Smooth muscle cell (in vitro differentiated cells): ENCODE results near the gene THOP1. TPM values are rescaled to one million over a fixed set of nuclear protein-coding genes. Genes with fewer than 3 reads are reported as not detected.

Source experiments
- DNase-seq: peaks from one replicate; lab custom pipeline; 2025; ENCODE audit not compliant: unreplicated experiment; lab: John Stamatoyannopoulos, UW
- H2AFZ ChIP-seq: fragments of 200-600 bp; sonication (generic); 2 replicates; pipeline ENCODE4 v1.6.0; 2016; ENCODE audit warnings: antibody characterized with exemption, low read depth, mild to moderate bottlenecking
- H3F3A ChIP-seq: fragments of 200-600 bp; sonication (generic); 2 replicates; pipeline ENCODE4 v1.6.0; 2017; ENCODE audit warnings: antibody characterized with exemption, low read depth
- H3K27ac ChIP-seq: fragments of 200-600 bp; sonication (generic); 2 replicates; pipeline ENCODE4 v1.5.1; 2016; ENCODE audit warnings: low read depth, mild to moderate bottlenecking
- H3K27me3 ChIP-seq: fragments of 200-600 bp; sonication (generic); 2 replicates; pipeline ENCODE4 v1.6.1; 2016; ENCODE audit warnings: low read depth, mild to moderate bottlenecking
- H3K36me3 ChIP-seq: fragments of 200-600 bp; sonication (generic); 2 replicates; pipeline ENCODE4 v1.5.1; 2016; ENCODE audit warnings: low read depth
- H3K4me1 ChIP-seq: fragments of 200-600 bp; sonication (generic); 2 replicates; pipeline ENCODE4 v1.5.1; 2016; ENCODE audit warnings: low read depth
- H3K4me2 ChIP-seq: fragments of 200-600 bp; sonication (generic); 2 replicates; pipeline ENCODE4 v1.6.0; 2016; ENCODE audit warnings: mild to moderate bottlenecking
- H3K4me3 ChIP-seq: fragments of 200-600 bp; sonication (generic); 2 replicates; pipeline ENCODE4 v1.5.1; 2016; ENCODE audit warnings: mild to moderate bottlenecking
- H3K79me2 ChIP-seq: fragments of 200-600 bp; sonication (generic); 2 replicates; pipeline ENCODE4 v1.6.0; 2016; ENCODE audit warnings: low read depth, mild to moderate bottlenecking
- H3K9ac ChIP-seq: fragments of 200-600 bp; sonication (generic); 2 replicates; pipeline ENCODE4 v1.6.0; 2016; ENCODE audit warnings: low read depth
- H3K9me3 ChIP-seq: fragments of 200-600 bp; sonication (generic); replicated peaks from 2 replicates; pipeline ENCODE4 v1.5.1; 2016; ENCODE audit warnings: low read depth
- H4K20me1 ChIP-seq: fragments of 200-600 bp; sonication (generic); 2 replicates; pipeline ENCODE4 v1.6.0; 2016; ENCODE audit warnings: low read depth
- WGBS: methylation state at CpG from one replicate; pipeline ENCODE4 v1.1.7; 2016; ENCODE audit warnings: low lambda C conversion rate; 5-methylcytosine and 5-hydroxymethylcytosine counted together
- polyA plus RNA-seq: library from polyadenylated mRNA; unstranded; fragments of >200 nt; fragmentation: Nextera tagmentation; extraction: Ambion mirVana; gene quantifications from 2 replicates; pipeline ENCODE4 v1.2.1, GENCODE V29; 2016
- total RNA-seq: library from RNA; depleted of rRNA; stranded (reverse); fragments of >200 nt; gene quantifications from 2 replicates; pipeline ENCODE4 v1.2.3, GENCODE V29; 2014
- TF ChIP-seq, protein P1 (sequence below): fragments of 200-600 bp; sonication (generic); IDR thresholded peaks from 2 replicates; pipeline ENCODE4 v1.5.1; 2017; ENCODE audit warnings: borderline replicate concordance, mild to moderate bottlenecking, antibody characterized with exemption; ENCODE audit not compliant: insufficient read depth, poor library complexity, severe bottlenecking

THOP1 gene
- total and polyA plus RNA-seq, 2 experiments from 2014 or later = 40.5 to 65.6 TPM

DNA sequence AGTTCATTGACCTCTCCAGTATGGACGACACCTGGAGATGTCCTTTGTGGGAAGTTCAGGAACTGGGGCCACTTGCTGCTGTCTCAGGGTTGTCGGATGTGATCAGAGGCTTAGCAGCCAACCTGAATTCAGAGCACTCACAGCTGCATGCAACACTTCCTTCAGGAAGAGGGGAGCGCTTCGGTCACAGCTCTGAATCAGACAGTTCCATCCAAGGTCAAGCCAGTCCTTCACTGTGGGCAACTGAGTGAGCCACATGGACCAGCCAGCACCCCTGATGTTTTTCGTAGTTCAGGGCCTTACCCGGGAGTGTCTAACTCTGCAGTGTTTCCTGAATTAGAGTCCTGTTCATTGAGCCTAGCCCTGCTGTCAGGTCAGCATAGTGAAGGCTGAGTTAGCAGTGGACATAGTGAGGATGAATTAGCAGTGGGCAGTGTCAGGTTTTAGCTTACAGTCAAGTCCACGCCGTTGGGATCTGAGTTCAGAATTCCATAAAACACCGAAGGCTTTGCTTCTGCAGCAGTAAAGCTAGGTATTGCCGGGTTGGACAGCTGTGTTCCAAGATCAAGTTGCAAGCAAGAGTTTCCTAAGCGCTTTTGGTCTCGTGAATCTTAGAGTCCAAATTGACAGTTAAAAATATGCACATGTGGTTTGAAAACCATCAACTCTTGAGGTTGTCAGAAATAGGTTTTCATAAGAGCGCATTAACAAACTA lies 61.0 kb downstream of the THOP1 start:
- H3F3A ChIP-seq = peaks cover under 1% of the 10 kb centered on the region
- H3K27ac ChIP-seq = no peak overlapping the region
- peaks cover 18% of the 10 kb centered on the region for H3K36me3 ChIP-seq
- no peaks in the 10 kb centered on the region for H3K27me3 ChIP-seq
- H4K20me1 ChIP-seq = peaks cover 6% of the 10 kb centered on the region
- no peak overlapping the region for H3K4me3 ChIP-seq
- TF ChIP-seq, protein P1, sequence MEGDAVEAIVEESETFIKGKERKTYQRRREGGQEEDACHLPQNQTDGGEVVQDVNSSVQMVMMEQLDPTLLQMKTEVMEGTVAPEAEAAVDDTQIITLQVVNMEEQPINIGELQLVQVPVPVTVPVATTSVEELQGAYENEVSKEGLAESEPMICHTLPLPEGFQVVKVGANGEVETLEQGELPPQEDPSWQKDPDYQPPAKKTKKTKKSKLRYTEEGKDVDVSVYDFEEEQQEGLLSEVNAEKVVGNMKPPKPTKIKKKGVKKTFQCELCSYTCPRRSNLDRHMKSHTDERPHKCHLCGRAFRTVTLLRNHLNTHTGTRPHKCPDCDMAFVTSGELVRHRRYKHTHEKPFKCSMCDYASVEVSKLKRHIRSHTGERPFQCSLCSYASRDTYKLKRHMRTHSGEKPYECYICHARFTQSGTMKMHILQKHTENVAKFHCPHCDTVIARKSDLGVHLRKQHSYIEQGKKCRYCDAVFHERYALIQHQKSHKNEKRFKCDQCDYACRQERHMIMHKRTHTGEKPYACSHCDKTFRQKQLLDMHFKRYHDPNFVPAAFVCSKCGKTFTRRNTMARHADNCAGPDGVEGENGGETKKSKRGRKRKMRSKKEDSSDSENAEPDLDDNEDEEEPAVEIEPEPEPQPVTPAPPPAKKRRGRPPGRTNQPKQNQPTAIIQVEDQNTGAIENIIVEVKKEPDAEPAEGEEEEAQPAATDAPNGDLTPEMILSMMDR = no peak
- 98% methylated on average over 13 of the region's 13 CpGs for WGBS
- no peak overlapping the region for H3K9ac ChIP-seq
- DNase-seq = no peak
- no peak overlapping the region for H3K4me2 ChIP-seq
- H2AFZ ChIP-seq = no peak overlapping the region
- H3K4me1 ChIP-seq = peaks cover 7% of the 10 kb centered on the region
- H3K79me2 ChIP-seq = peaks cover 71% of the 10 kb centered on the region
- H3K9me3 ChIP-seq = peaks cover 15% of the 10 kb centered on the region

DNA sequence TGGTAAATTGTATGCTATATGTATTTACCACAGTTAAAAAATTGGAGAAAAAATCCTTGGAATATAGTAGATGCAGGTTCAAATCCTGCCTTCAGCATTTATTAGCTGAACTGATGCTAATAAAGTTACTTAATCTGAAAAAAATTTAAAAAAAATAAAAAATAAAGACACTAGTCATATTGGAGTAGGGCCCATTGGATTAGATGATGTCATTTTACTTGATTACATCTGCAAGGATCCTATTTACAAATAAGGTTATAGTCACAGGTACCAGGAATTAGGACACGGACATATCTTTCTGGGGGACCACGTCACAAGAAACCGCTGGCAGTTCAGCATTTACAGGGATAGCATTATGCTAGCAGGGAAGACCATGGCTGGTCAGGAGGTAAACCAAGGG lies 62.2 kb downstream of the THOP1 start:
- Histone ChIP-seq H3K27me3 (no peaks in the 10 kb centered on the region), H3K27ac (no peak overlapping the region), H3K79me2 (peaks cover 62% of the 10 kb centered on the region), H4K20me1 (peaks cover 6% of the 10 kb centered on the region), H3K36me3 (peaks cover 30% of the 10 kb centered on the region), H3K9me3 (peaks cover 27% of the 10 kb centered on the region), H2AFZ (no peak overlapping the region), H3K9ac (no peak overlapping the region), H3K4me3 (no peak overlapping the region), H3F3A (peaks cover 11% of the 10 kb centered on the region), H3K4me1 (peaks cover 1% of the 10 kb centered on the region), H3K4me2 (no peak overlapping the region)
- 95% methylated on average over 3 of the region's 3 CpGs for WGBS
- DNase-seq = no peak
- TF ChIP-seq, protein P1 = no peak

GRCh38 chr19:2848616-2849015 lies 63.3 kb downstream of the THOP1 start:
- Histone ChIP-seq H3K9me3 (peaks cover 38% of the 10 kb centered on the region), H3K27me3 (no peaks in the 10 kb centered on the region), H3K79me2 (peaks cover 51% of the 10 kb centered on the region), H3K4me1 (no peaks in the 10 kb centered on the region), H3K9ac (no peak overlapping the region), H4K20me1 (peaks cover under 1% of the 10 kb centered on the region), H3K4me2 (no peak overlapping the region), H3F3A (peaks cover 16% of the 10 kb centered on the region), H3K27ac (no peak overlapping the region), H3K36me3 (peaks cover 41% of the 10 kb centered on the region), H3K4me3 (no peak overlapping the region), H2AFZ (no peak overlapping the region)
- no peak for DNase-seq
- TF ChIP-seq, protein P1 = no peak
- WGBS = 100% methylated on average over 4 of the region's 4 CpGs
